ENCODE results near the gene MAPK10.

Gene MAPK10

DNA sequence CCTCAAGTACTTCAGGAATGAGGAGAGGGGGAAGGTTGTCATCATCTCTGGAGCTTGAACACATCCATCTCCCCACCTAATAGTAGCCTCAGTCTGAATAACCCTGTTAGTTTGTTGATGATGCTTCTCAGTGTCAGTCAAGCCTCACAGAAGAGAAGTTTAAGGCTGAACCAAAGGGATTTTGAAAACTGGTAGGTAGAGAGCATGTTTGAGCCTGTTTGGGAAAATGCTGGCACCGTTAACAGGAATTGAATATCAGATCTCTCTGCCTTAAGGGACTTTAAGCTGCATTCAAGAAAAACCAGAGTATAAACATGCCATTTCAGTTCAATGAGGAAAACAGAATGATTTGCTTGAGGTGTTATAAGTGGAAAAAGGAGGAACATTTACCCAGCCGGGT is 73.1 kb downstream of the MAPK10 start:
- TF ChIP-seq, protein P1, sequence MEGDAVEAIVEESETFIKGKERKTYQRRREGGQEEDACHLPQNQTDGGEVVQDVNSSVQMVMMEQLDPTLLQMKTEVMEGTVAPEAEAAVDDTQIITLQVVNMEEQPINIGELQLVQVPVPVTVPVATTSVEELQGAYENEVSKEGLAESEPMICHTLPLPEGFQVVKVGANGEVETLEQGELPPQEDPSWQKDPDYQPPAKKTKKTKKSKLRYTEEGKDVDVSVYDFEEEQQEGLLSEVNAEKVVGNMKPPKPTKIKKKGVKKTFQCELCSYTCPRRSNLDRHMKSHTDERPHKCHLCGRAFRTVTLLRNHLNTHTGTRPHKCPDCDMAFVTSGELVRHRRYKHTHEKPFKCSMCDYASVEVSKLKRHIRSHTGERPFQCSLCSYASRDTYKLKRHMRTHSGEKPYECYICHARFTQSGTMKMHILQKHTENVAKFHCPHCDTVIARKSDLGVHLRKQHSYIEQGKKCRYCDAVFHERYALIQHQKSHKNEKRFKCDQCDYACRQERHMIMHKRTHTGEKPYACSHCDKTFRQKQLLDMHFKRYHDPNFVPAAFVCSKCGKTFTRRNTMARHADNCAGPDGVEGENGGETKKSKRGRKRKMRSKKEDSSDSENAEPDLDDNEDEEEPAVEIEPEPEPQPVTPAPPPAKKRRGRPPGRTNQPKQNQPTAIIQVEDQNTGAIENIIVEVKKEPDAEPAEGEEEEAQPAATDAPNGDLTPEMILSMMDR (IDR thresholded peaks at IDR 0.05; ENCODE audit: insufficient read depth, low read length, missing control alignments), result no peak
- H3K4me3 ChIP-seq (ENCODE audit: low read depth, low read length), result no peak overlapping the region
- DNase-seq (ENCODE audit: low read depth, low spot score), result no peak
- ChIA-PET POLR2A (no interaction called here), CTCF (no interaction called here)

DNA sequence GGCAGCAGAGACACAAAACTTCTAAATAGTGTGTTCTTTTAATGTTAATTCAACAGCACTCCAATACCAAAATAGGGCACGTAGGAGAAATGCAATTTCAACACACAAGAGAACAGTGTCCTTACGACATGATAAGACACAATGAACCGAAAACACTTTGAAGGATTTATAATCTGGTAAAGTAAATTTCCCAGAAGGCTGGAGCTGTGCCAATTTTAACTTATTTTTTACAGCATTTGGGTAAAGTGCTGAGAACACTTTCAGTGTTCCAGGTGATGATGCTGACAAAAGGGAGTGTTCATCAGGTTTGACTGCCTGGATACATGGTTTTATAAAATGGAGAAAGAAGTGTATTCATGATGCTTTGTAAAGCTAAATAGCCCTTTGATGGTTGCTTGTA is 76.5 kb downstream of the MAPK10 start:
- DNase-seq (ENCODE audit: low read depth, low spot score), result no peak
- TF ChIP-seq, protein P1 (IDR thresholded peaks at IDR 0.05; ENCODE audit: insufficient read depth, low read length, missing control alignments), result no peak
- no peak overlapping the region for H3K4me3 ChIP-seq (ENCODE audit: low read depth, low read length)
- ChIA-PET CTCF (no interaction called here), POLR2A (no interaction called here)

DNA sequence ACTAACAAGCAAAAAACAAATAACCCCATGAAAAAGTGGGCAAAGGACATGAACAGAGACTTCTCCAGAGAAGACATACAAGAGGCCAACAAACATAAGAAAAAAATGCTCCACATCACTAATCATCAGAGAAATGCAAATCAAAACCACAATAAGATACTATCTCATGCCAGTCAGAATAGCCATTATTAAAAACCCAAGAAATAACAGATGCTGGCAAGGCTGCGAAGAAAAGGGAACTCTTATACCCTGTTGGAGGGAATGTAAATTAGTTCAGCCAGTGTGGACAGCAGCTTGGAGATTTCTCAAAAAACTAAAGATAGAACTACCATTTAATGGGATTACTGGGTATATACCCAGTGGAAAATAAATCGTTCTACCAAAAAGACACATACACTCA is 79.6 kb downstream of the MAPK10 start:
- ChIA-PET POLR2A (no interaction called here), CTCF (no interaction called here)
- TF ChIP-seq, protein P1 (IDR thresholded peaks at IDR 0.05; ENCODE audit: insufficient read depth, low read length, missing control alignments), result no peak
- DNase-seq (ENCODE audit: low read depth, low spot score), result no peak
- no peak overlapping the region for H3K4me3 ChIP-seq (ENCODE audit: low read depth, low read length)

DNA sequence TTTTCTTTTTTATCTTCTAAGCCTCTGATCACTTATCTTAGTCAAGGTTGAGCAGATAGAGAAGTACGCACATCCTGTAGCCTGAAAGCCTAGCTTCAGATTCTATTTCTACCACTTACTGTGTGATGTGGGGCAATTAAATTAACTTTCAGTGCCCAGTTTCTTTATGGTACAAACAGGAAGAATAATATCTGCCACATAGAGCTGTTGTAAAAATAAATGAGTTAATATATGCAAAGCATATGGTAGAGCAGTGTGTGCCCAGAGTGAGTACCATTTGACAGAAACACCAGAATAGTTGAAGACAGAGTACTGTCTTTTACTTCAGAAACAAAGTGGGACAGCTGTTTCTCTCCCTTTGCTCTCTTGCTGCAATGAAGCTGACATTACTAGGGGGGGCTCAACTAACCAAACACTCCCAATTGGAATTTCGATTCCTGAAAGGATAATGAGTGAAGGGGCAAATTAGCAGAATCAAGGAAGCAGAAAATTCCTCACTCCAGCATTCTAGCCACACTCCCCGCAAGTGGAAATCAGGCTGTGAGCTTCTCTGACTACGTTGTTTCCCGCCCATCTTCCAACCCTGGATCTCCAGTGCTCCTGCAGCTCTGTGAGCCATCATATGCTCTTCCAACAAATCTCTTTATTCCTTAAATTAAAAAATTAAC is 80.4 kb downstream of the MAPK10 start:
- ChIA-PET POLR2A (no interaction called here), CTCF (no interaction called here)
- no peak overlapping the region for H3K4me3 ChIP-seq (ENCODE audit: low read depth, low read length)
- no peak for DNase-seq (ENCODE audit: low read depth, low spot score)
- TF ChIP-seq, protein P1 (IDR thresholded peaks at IDR 0.05; ENCODE audit: insufficient read depth, low read length, missing control alignments), result no peak

DNA sequence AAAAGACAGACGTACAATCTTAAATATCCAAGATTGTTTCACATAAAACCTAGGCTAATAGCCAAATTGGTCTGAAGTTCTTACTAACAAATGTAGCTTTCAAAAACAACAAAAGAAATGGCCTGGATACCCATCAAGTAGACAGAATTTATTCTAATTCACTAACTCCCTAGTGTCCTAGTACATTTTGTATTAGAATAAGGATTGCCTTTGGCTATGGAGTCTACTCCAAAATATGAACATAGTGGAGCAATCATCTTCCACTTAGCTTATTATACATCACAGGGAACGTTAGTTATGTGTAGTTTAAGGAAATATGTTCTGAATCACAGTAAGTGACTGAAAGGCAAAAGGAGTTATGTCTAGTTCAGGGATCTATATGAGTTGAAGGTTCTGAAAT is 81.7 kb downstream of the MAPK10 start:
- ChIA-PET CTCF (no interaction called here), POLR2A (no interaction called here)
- DNase-seq (ENCODE audit: low read depth, low spot score), result no peak
- no peak overlapping the region for H3K4me3 ChIP-seq (ENCODE audit: low read depth, low read length)
- TF ChIP-seq, protein P1 (IDR thresholded peaks at IDR 0.05; ENCODE audit: insufficient read depth, low read length, missing control alignments), result no peak

DNA sequence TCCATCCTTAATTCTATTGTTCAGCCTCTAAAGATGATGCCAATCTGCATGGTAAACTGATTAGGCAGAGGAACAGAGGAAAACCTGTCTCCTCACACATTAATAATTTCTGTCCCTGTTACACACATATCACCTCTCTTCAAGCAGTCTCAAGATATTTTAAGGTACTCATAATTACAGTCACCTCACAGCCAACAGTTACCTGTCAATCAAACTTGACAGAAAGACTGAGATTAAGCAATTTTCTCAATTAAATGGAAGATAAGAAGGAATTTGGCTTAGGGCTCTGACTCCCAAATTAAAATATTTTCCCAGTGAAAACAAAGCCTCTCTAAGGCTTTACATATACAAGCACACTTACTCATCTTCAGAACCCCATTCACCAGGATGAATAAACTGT is 85.2 kb downstream of the MAPK10 start:
- CTCF ChIA-PET, result no interaction called here

More for the DNA sequence above, 85.2 kb downstream of the MAPK10 start:
- POLR2A ChIA-PET, result no interaction called here
- no peak overlapping the region for H3K4me3 ChIP-seq (ENCODE audit: low read depth, low read length)
- TF ChIP-seq, protein P1 (IDR thresholded peaks at IDR 0.05; ENCODE audit: insufficient read depth, low read length, missing control alignments), result no peak
- DNase-seq (ENCODE audit: low read depth, low spot score), result no peak

Data from AG04449 (cell line).